Cardiac fibroblast (primary cell): ENCODE measurements around the gene ZNF81.
"Not testable (repeated sequence)": the region's sequence is repeated elsewhere in the genome, so short reads cannot be mapped to it uniquely, and the experiment has no call there.

Experiments
- DNase-seq, 2 donors: peaks; one replicate each; pipeline versions ENCODE4 v3.0.0 to v3.0.0-alpha.2; 2010; ENCODE audit warnings: low read depth in 2 of 2
- H3K4me3 ChIP-seq, 2 donors: replicated peaks in 1 of 2; 1 replicate in 1 of 2; 2 replicates in 1 of 2; pipeline ENCODE4 v1.5.1; 2011; ENCODE audit warnings: low read depth in 2 of 2, low read length in 2 of 2, mild to moderate bottlenecking in 2 of 2, moderate library complexity in 1 of 2
- CTCF ChIP-seq: IDR thresholded peaks from one replicate; pipeline ENCODE4 v1.5.1; 2011; ENCODE audit warnings: low read depth, mild to moderate bottlenecking, low read length, inconsistent platforms

ZNF81 gene

GRCh38 chrX:47849778-47850177 is 13.1 kb downstream of the ZNF81 start:
- DNase-seq, result no peak
- no peak overlapping the region for H3K4me3 ChIP-seq
- TF ChIP-seq CTCF, result no peak

GRCh38 chrX:47850389-47850788 is 13.7 kb downstream of the ZNF81 start:
- H3K4me3 ChIP-seq, DNase-seq: not testable (repeated sequence)

GRCh38 chrX:47850901-47851300 is 14.2 kb downstream of the ZNF81 start:
- TF ChIP-seq CTCF, result no peak
- H3K4me3 ChIP-seq, result no peak overlapping the region
- no peak for DNase-seq

DNA sequence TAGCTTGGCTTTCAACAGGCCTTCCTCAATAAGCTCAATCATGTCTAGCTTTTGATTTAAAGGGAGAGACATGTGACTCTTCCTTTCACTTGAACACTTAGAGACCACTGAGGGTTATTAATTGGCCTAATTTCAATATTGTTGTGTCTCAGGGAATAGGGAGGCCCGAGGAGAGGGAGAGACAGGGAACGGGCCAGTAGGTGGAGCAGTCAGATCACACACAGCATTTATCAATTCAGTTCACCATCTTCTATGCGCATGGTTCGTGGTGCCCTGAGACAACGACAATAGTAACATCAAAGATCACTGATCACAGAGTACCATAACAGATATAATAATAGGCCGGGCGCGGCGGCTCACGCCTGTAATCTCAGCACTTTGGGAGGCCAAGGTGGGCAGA is 17.8 kb downstream of the ZNF81 start:
- no peak overlapping the region for H3K4me3 ChIP-seq
- peak; percentile 39 to 54 for DNase-seq
- TF ChIP-seq CTCF, result peak; percentile 42

DNA sequence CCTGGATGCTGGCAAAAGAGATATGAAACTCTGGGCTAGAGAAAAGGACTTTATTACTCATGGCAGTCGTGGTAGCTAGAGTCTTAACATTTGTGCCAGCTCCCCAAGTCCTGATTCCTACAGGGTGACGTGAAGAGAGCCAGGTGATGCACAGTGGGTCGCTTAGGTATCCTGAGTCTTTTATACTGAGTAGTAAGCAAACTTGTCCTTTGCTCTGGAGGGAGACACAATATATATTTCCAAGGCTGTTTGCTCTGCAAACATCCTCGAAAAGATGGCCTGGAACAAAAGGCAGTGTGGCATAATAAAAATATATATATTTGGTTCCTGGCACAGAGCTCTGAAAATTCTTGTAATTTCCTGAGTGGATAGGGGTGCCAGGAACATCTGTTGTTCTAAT is 23.0 kb downstream of the ZNF81 start:
- no peak for DNase-seq
- TF ChIP-seq CTCF, result no peak
- no peak overlapping the region for H3K4me3 ChIP-seq

DNA sequence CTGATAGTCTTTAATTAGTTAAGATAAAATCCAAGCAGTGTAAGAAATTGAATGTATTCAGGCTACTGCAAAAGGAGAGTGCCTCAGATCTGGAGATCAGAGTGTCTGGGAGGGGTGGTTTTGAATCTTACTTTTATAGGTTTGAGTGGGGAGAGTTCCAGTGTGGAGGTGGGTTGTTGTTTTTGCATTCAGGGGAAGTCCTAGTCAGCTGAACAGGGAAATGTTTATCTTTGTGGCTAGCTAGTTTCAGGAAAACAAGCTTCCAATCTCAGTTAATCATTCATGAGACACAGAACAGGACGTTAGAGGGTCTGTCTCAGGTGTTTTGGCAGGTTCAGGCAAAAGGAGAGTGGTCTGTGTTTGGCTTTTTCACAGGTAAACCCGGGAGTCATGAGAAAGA is 26.0 kb downstream of the ZNF81 start:
- no peak for TF ChIP-seq CTCF
- DNase-seq, result no peak
- no peak overlapping the region for H3K4me3 ChIP-seq

DNA sequence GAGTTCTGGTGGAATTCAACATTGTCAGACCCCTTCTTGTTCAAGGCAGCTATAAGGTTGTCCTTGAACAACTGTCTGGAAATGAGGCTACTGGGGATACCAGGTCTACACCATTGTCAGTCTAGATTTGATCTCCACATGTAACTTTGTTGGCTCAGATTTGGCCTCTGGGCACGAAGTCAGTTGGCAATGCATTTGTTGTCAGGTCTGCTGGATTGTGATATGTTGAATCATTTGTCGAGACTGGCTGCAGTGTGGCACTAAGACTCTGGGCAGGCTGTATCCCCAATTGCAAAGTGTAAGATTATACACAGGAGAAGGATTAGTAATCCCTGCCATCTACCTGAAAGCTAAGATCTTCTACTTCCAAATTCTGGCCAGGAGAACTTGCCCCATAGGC is 26.5 kb downstream of the ZNF81 start:
- DNase-seq, result peak in 1 of 2 donors; percentile 14
- TF ChIP-seq CTCF, result no peak
- no peak overlapping the region for H3K4me3 ChIP-seq

- no peak for TF ChIP-seq CTCF
- H3K4me3 ChIP-seq, result no peak overlapping the region
- no peak for DNase-seq
These were observed 27.6 kb downstream of the ZNF81 start for GRCh38 chrX:47864300-47864699.
